HUES6 (cell line): ENCODE results near the gene CUX1.

Experiments
- H3K27ac ChIP-seq: 2 replicates; pipeline ENCODE4 v1.7.0; 2013; ENCODE audit warnings: low read depth, mild to moderate bottlenecking, low read length, inconsistent platforms
- H3K27me3 ChIP-seq: 2 replicates; pipeline ENCODE4 v1.6.1; 2013; ENCODE audit warnings: low read length; ENCODE audit not compliant: control insufficient read depth, insufficient read depth
- H3K36me3 ChIP-seq: 2 replicates; pipeline ENCODE4 v1.6.1; 2013; ENCODE audit warnings: low read length; ENCODE audit not compliant: control insufficient read depth, insufficient read depth
- H3K4me1 ChIP-seq: 2 replicates; pipeline ENCODE4 v1.6.1; 2013; ENCODE audit warnings: low read length; ENCODE audit not compliant: control insufficient read depth, insufficient read depth
- H3K4me3 ChIP-seq: 2 replicates; pipeline ENCODE4 v1.5.1; 2013; ENCODE audit warnings: low read depth, low read length
- H3K9ac ChIP-seq: one replicate; pipeline ENCODE4 v1.6.1; 2013; ENCODE audit warnings: mild to moderate bottlenecking, low read length
- H3K9me3 ChIP-seq: 2 replicates; pipeline ENCODE4 v1.6.1; 2013; ENCODE audit warnings: low read depth, low read length; ENCODE audit not compliant: control insufficient read depth, insufficient read depth

Gene CUX1, protein sequence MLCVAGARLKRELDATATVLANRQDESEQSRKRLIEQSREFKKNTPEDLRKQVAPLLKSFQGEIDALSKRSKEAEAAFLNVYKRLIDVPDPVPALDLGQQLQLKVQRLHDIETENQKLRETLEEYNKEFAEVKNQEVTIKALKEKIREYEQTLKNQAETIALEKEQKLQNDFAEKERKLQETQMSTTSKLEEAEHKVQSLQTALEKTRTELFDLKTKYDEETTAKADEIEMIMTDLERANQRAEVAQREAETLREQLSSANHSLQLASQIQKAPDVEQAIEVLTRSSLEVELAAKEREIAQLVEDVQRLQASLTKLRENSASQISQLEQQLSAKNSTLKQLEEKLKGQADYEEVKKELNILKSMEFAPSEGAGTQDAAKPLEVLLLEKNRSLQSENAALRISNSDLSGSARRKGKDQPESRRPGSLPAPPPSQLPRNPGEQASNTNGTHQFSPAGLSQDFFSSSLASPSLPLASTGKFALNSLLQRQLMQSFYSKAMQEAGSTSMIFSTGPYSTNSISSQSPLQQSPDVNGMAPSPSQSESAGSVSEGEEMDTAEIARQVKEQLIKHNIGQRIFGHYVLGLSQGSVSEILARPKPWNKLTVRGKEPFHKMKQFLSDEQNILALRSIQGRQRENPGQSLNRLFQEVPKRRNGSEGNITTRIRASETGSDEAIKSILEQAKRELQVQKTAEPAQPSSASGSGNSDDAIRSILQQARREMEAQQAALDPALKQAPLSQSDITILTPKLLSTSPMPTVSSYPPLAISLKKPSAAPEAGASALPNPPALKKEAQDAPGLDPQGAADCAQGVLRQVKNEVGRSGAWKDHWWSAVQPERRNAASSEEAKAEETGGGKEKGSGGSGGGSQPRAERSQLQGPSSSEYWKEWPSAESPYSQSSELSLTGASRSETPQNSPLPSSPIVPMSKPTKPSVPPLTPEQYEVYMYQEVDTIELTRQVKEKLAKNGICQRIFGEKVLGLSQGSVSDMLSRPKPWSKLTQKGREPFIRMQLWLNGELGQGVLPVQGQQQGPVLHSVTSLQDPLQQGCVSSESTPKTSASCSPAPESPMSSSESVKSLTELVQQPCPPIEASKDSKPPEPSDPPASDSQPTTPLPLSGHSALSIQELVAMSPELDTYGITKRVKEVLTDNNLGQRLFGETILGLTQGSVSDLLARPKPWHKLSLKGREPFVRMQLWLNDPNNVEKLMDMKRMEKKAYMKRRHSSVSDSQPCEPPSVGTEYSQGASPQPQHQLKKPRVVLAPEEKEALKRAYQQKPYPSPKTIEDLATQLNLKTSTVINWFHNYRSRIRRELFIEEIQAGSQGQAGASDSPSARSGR (N-terminal part only)

DNA sequence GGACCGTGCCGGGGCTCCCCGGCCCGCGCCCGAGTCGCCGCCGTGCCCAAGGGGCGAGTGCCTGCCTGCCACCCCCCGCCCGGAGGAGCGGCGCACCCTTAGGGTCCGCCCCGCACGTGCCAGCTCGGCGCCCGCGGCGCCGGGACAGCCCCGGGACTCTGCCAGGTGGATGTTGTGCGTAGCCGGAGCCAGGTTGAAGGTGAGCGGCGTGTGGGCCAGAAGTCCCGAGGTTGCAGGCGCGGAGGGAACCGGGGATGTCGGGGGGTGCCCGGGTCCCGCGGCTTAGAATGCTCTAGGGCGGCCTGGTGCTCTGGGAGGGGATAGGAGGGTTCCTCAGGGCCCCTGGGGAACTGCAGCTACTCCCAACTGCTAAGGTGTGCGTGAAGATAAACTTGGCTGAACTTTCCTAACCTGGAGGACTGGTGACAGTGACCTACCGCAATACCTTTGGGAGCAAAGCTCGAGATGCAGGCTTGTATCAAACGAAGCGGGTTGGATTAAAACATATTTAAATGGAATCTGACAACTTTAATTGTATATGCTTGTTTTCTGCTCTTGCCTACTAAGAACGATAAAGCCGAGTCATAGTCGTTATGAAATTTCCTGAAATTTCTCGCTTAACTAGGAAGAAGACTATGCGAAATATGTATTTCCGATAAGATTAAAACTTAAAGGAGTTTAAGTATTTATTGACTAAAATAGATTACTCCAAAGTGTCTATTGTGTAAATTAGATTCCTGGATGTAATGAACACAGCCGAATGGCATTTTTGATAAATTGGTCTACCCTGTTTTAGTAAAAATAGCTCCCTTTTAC is at the start of gene CUX1:
TSS of gene CUX1 (plus strand) at position 156 of the 816 bp plus-strand sequence. CDS start at position 170, 14 bp downstream.
- Histone ChIP-seq H3K27me3 (peaks cover 11% of the 10 kb centered on the region), H3K9ac (peak within 1 kb of the TSS; percentile 81), H3K4me1 (peaks cover 54% of the 10 kb centered on the region), H3K27ac (peak within 1 kb of the TSS; percentile 35; the same call in 1 of the 2 replicates), H3K36me3 (no peaks in the 10 kb centered on the region), H3K9me3 (no peaks in the 10 kb centered on the region), H3K4me3 (peak within 1 kb of the TSS; percentile 72)

DNA sequence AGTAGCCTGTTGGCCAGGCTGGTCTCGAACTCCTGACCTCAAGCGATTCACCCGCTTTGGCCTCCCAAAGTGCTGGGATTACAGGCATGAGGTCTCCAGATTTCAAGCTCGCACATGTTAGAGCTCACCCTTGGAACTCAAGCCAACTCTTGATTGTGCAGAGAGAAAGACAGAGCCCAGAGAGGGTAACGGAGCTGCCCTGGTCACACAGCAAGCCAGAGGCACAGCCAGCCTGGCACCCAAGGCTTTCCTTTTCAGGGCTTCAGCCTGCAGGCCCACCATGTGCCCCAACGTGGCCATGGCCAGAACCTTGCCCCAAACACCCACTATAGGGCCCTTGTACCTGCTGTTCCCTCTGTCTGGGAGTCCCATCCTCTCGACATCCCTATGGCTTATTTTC is 49.1 kb upstream of the CUX1 start:
- no peak overlapping the region for H3K4me3 ChIP-seq
- H3K36me3 ChIP-seq = no peaks in the 10 kb centered on the region
- no peak overlapping the region for H3K27ac ChIP-seq
- H3K27me3 ChIP-seq = no peaks in the 10 kb centered on the region
- no peaks in the 10 kb centered on the region for H3K9me3 ChIP-seq
- no peak overlapping the region for H3K9ac ChIP-seq
- no peaks in the 10 kb centered on the region; the same call in 1 of the 2 replicates for H3K4me1 ChIP-seq

DNA sequence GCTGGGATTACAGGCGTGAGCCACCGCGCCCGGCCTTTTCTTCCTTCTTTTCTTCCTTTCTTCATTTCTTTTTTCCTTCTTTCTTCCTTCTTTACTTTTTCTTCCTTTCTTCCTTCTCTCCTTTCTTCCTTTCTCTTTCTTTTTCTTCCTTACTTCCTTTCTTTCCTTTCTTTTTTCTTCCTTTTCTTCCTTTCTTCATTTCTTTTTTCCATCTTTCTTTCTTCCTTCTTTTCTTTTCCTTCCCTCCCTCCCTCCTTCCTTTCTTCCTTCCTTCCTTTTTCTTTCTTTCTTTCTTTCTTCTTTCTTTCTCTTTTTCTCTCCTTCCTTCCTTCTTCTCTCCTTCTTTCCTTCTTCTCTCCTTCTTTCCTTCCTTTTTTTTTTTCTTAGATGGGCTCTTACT is 47.0 kb upstream of the CUX1 start:
- H3K27me3 ChIP-seq = no peaks in the 10 kb centered on the region
- no peaks in the 10 kb centered on the region for H3K9me3 ChIP-seq
- no peaks in the 10 kb centered on the region for H3K36me3 ChIP-seq
- no peak overlapping the region for H3K4me3 ChIP-seq
- no peak overlapping the region for H3K9ac ChIP-seq
- H3K27ac ChIP-seq = no peak overlapping the region
- H3K4me1 ChIP-seq = no peaks in the 10 kb centered on the region; the same call in 1 of the 2 replicates

DNA sequence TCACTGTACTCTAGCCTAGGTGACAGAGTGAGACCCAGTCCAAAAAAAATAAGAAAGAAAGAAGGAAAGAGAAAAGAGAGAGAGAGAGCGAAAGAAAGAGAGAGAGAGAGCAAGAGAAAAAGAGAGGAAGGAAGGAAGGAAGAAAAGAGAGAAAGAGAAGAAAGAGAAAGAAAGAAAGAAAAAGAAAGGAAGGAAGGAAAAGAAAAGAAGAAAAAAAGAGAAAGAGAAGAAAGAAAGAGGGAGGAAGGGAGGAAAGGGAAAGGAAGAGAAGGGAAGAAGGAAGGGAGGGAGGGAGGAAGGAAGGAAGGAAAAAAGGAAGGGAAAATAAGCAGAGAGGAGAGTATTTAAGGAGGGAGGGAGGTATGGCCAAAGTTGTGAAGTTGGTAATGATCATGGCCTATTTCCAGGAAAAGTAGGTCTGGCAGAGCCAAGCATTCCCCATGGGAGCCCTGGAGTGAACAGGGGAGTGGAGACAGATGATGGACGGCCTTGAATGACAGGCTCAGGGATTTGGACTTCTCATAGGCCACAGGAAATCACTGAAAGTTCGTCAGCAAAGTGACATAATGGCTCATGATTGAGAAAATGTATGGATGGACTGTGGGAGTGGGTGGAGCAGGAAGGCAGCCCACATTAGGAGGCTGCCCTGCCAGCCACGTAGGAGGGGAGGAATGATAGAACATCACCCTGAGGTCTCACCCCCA is 44.8 kb upstream of the CUX1 start:
- no peaks in the 10 kb centered on the region for H3K9me3 ChIP-seq
- H3K27me3 ChIP-seq = no peaks in the 10 kb centered on the region
- no peak overlapping the region for H3K4me3 ChIP-seq
- H3K4me1 ChIP-seq = no peaks in the 10 kb centered on the region; the same call in 1 of the 2 replicates
- no peak overlapping the region for H3K27ac ChIP-seq
- no peak overlapping the region for H3K9ac ChIP-seq
- no peaks in the 10 kb centered on the region for H3K36me3 ChIP-seq

DNA sequence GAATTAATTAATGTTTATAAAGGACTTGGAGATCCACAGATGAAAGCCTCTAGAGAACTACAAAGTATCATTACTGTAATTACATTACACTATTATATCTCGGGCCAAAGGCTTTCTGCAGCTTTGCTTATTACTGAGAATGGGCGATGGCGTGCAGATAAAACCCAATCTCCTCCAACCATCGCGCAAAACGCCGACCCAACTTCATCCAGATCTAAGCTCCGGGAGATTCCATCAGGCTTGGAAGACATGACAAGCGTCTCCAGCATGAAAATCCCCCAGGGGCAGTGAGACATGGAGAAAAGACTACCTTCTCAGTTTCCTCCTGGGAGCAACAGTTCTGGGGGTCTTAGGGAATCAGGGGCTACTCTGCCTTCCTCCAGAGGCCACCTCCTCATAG is 42.2 kb upstream of the CUX1 start:
- no peak overlapping the region for H3K9ac ChIP-seq
- no peaks in the 10 kb centered on the region for H3K36me3 ChIP-seq
- H3K27ac ChIP-seq = no peak overlapping the region
- no peaks in the 10 kb centered on the region for H3K9me3 ChIP-seq
- no peak overlapping the region for H3K4me3 ChIP-seq
- no peaks in the 10 kb centered on the region for H3K4me1 ChIP-seq
- H3K27me3 ChIP-seq = no peaks in the 10 kb centered on the region

DNA sequence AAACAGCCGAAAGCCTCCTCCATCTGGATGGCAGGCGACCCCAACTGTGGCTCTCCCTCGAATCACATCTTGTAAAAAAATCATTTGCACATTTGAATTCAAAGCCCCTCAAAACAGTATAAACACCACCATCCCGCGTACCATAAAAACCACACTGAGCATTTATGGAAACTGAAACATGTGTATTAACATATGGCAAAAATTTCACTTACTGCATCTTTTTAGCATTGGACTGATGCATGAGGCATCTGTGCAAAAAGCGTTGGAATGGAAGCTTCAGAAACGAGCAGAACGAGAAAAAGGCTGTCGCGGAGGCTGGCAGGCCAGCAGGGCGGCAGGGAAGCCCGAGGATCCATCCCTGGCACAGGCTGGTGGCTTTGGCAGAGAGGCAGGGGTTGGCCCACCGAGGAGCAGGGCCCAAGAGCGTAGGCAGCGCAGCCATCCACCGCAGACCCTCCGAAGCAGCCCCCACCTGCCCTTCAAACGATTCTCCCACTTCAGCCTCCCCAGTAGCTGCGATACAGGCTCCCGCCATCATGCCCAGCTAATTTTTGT is 39.3 kb upstream of the CUX1 start:
- H3K27me3 ChIP-seq = no peaks in the 10 kb centered on the region
- no peak overlapping the region for H3K9ac ChIP-seq
- H3K4me1 ChIP-seq = no peaks in the 10 kb centered on the region
- no peak overlapping the region for H3K27ac ChIP-seq
- H3K9me3 ChIP-seq = no peaks in the 10 kb centered on the region
- no peaks in the 10 kb centered on the region for H3K36me3 ChIP-seq
- H3K4me3 ChIP-seq = no peak overlapping the region

DNA sequence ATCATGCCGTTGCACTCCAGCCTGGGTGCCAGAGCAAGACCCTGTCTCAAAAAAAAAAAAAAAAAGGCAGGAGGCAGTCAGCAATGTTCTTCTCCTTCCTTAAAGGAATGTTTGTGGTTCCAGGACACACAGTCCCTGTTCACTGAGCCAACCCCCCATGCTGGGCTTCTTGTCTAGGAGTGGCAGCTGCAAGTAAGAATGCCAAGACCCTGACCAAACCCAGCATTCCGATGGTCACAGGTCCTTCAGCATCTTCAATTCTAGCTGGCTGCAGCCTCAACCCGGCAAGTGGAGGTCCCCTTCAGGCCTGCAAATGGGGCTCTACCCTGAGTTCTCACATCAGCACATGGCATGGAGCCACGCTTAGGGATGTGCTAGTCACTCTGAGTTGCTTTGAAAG is 38.2 kb upstream of the CUX1 start:
- Histone ChIP-seq H3K36me3 (no peaks in the 10 kb centered on the region), H3K27me3 (no peaks in the 10 kb centered on the region), H3K4me1 (no peaks in the 10 kb centered on the region), H3K27ac (no peak overlapping the region), H3K4me3 (no peak overlapping the region), H3K9me3 (no peaks in the 10 kb centered on the region), H3K9ac (no peak overlapping the region)

DNA sequence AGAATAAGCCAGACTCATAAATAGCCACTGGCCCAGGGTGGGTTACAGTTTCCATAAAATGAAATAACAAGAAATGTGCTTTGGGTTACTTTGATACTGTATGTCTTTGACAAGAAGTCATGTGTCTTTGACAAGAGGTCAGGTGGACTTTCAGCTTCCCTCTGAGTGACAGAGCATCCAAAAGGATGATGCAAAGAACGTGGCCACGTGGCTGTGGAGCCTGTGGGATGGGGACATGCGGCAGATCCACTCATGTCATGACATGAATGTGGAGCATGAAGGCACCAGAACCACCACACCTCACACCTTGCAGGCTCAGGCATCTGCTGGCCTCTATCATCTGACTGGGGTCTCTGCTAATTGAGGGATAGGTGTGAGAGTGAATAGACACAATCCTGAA is 37.1 kb upstream of the CUX1 start:
- Histone ChIP-seq H3K9ac (no peak overlapping the region), H3K4me1 (no peaks in the 10 kb centered on the region; the same call in 1 of the 2 replicates), H3K36me3 (no peaks in the 10 kb centered on the region), H3K27ac (no peak overlapping the region), H3K9me3 (no peaks in the 10 kb centered on the region), H3K4me3 (no peak overlapping the region), H3K27me3 (no peaks in the 10 kb centered on the region)

DNA sequence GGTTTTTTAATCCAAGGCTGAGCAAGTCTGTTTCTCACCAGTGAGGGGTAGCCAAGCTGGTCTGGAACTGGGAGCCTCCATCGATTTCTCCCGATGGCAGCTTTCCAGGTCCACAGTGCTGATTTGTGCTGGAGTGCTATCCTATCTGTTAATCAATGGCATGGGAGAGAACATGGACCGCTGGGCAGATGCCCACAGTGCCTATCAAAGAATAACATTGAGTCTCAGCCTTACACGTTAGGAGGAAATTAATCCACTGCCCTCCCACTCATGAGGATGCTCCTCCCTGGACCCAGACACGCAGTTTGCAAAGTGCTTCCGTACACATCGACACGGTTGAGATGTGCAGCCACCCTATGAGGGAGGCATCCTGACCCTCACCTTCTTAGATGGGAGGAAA is 36.0 kb upstream of the CUX1 start:
- Histone ChIP-seq H3K9ac (no peak overlapping the region), H3K27me3 (no peaks in the 10 kb centered on the region), H3K27ac (no peak overlapping the region), H3K4me3 (no peak overlapping the region), H3K9me3 (no peaks in the 10 kb centered on the region), H3K36me3 (no peaks in the 10 kb centered on the region), H3K4me1 (no peaks in the 10 kb centered on the region; the same call in 1 of the 2 replicates)
